HCT116 (cell line): ENCODE data around the gene LGALS9. TPM values are rescaled to one million over a fixed set of nuclear protein-coding genes. Genes with fewer than 3 reads are reported as not detected.
"Not testable (repeated sequence)": the region's sequence is repeated elsewhere in the genome, so short reads cannot be mapped to it uniquely, and the experiment has no call there.

ENCODE experiments used
- ATAC-seq: fragments of 200-7000 bp; cut with Tn5 transposase; 2 replicates; pipeline ENCODE4 v1.9.1; 2020; ENCODE audit warnings: mild to moderate bottlenecking, moderate library complexity
- BruUV-seq: library from RNA; stranded (reverse); fragments of 400-500 nt; replicated peaks from 2 replicates; lab custom pipeline; 2021; lab: Mats Ljungman, UMichigan
- CTCF ChIA-PET: fragments of 300-600 bp; sonication (Branson Sonifier 250); formaldehyde crosslinking; loops from one replicate; lab custom pipeline; 2021; ENCODE audit warnings: antibody characterized with exemption; lab: Charles Lee
- POLR2A ChIA-PET: fragments of 300-600, 350-600 bp; sonication (Branson Sonifier 250); formaldehyde crosslinking; loops from one replicate; lab custom pipeline; 2021; ENCODE audit warnings: antibody characterized with exemption; lab: Charles Lee
- RAD21 ChIA-PET, 2 experiments: fragments of 300-600 bp; sonication (Branson Sonifier 250); formaldehyde crosslinking; loops; one replicate each; lab custom pipeline; 2023; ENCODE audit warnings: low total read pairs in 2 of 2; ENCODE audit not compliant: uncharacterized antibody in 2 of 2, unreplicated experiment in 2 of 2, low non-redundant PET in 1 of 2; lab: Charles Lee
- DNase-seq: peaks from one replicate; pipeline ENCODE4 v3.0.0-alpha.2; 2010; ENCODE audit warnings: low read depth, low spot score
- H2AFZ ChIP-seq: fragments of 200-600 bp; shearing (Covaris generic), sonication (generic); 2 replicates; pipeline ENCODE4 v1.6.1; 2017; ENCODE audit warnings: low read depth, mixed run types, mixed read lengths, antibody characterized with exemption, low read length; ENCODE audit not compliant: poor library complexity, severe bottlenecking
- H3K27ac ChIP-seq: 2 replicates; pipeline ENCODE4 v1.5.1; 2012; ENCODE audit warnings: low read depth, low read length
- H3K27me3 ChIP-seq: fragments of 200-600 bp; sonication (generic); 2 replicates; pipeline ENCODE4 v1.6.1; 2016; ENCODE audit warnings: mixed run types, low read length, mixed read lengths; ENCODE audit not compliant: insufficient read depth
- H3K36me3 ChIP-seq, 2 experiments: fragments of 200-500 bp in 1 of 2; fragments of 200-600 bp in 1 of 2; sonication (Bioruptor generic) in 1 of 2; sonication (generic) in 1 of 2; 2 replicates each; pipeline versions ENCODE4 v1.5.1 to v1.6.1; 2014 to 2016; ENCODE audit warnings: low read length in 2 of 2, inconsistent platforms in 1 of 2, mixed read lengths in 1 of 2, mixed run types in 1 of 2; ENCODE audit not compliant: insufficient read depth in 2 of 2, control insufficient read depth in 1 of 2
- H3K4me1 ChIP-seq, 2 experiments: fragments of 200-600 bp in 1 of 2; sonication (generic) in 1 of 2; 2 replicates each; pipeline versions ENCODE4 v1.5.1 to v1.6.1; 2012 to 2017; ENCODE audit warnings: low read length in 2 of 2, inconsistent platforms in 1 of 2, mild to moderate bottlenecking in 1 of 2, mixed read lengths in 1 of 2, mixed run types in 1 of 2, moderate library complexity in 1 of 2; ENCODE audit not compliant: insufficient read depth in 2 of 2, control insufficient read depth in 1 of 2
- H3K4me2 ChIP-seq: fragments of 200-600 bp; sonication (generic); 2 replicates; pipeline ENCODE4 v1.6.1; 2017; ENCODE audit warnings: mixed run types, low read length, mixed read lengths
- H3K4me3 ChIP-seq, 2 experiments: fragments of 200-600 bp in 1 of 2; sonication (generic) in 1 of 2; replicated peaks in 1 of 2; 2 replicates each; pipeline ENCODE4 v1.5.1; 2011 to 2016; ENCODE audit warnings: low read length in 2 of 2, control low read depth in 1 of 2, low read depth in 1 of 2, mild to moderate bottlenecking in 1 of 2, mixed read lengths in 1 of 2, mixed run types in 1 of 2
- H3K79me2 ChIP-seq: fragments of 200-600 bp; sonication (generic); 2 replicates; pipeline ENCODE4 v1.6.1; 2017; ENCODE audit warnings: mild to moderate bottlenecking, mixed run types, low read length, moderate library complexity, mixed read lengths; ENCODE audit not compliant: insufficient read depth
- H3K9ac ChIP-seq: fragments of 200-600 bp; sonication (generic); 2 replicates; pipeline ENCODE4 v1.6.1; 2016; ENCODE audit warnings: low read length, mixed read lengths
- H3K9me2 ChIP-seq: fragments of 200-600 bp; sonication (generic), shearing (Covaris generic); 2 replicates; pipeline ENCODE4 v1.6.1; 2017; ENCODE audit warnings: mixed run types, mild to moderate bottlenecking, moderate library complexity; ENCODE audit not compliant: insufficient read depth
- H3K9me3 ChIP-seq, 2 experiments: fragments of 200-500 bp in 1 of 2; fragments of 200-600 bp in 1 of 2; sonication (Bioruptor generic) in 1 of 2; sonication (generic) in 1 of 2; 2 replicates each; pipeline ENCODE4 v1.6.1; 2014 to 2017; ENCODE audit warnings: low read length in 2 of 2, mixed read lengths in 2 of 2, inconsistent platforms in 1 of 2, low read depth in 1 of 2, mild to moderate bottlenecking in 1 of 2, mixed run types in 1 of 2, moderate library complexity in 1 of 2; ENCODE audit not compliant: control insufficient read depth in 1 of 2, insufficient read depth in 1 of 2
- H4K20me1 ChIP-seq: fragments of 200-600 bp; sonication (generic), shearing (Covaris generic); 2 replicates; pipeline ENCODE4 v1.6.1; 2017; ENCODE audit warnings: mixed run types, mild to moderate bottlenecking, moderate library complexity; ENCODE audit not compliant: insufficient read depth
- FOSL1 ChIP-seq: IDR thresholded peaks from 2 replicates; pipeline ENCODE4 v1.6.1; 2012; ENCODE audit warnings: low read depth
- POLR2AphosphoS5 ChIP-seq: IDR thresholded peaks from 2 replicates; pipeline ENCODE4 v1.6.1; 2011; ENCODE audit warnings: mild to moderate bottlenecking, low read depth, low read length, moderate library complexity
- SP1 ChIP-seq: IDR thresholded peaks from 2 replicates; pipeline ENCODE4 v1.6.1; 2012; ENCODE audit warnings: low read depth
- SRF ChIP-seq: IDR thresholded peaks from 2 replicates; pipeline ENCODE4 v1.6.1; 2012; ENCODE audit warnings: low read depth
- TCF7L2 ChIP-seq: IDR thresholded peaks from 2 replicates; pipeline ENCODE4 v1.7.0; 2011; ENCODE audit warnings: borderline replicate concordance, inconsistent platforms; ENCODE audit not compliant: insufficient read depth, insufficient read length; ENCODE audit errors: extremely low read depth
- intact Hi-C: fragments of 100-400 bp; cut with micrococcal nuclease; formaldehyde crosslinking; loops from 2 replicates; pipeline ENCODE4 v1.10.0; 2022
- total RNA-seq: library from RNA; stranded (reverse); gene quantifications from one replicate; pipeline ENCODE4 v1.2.1, GENCODE V29; 2021; ENCODE audit not compliant: unreplicated experiment
- TF ChIP-seq, protein P1 (sequence below): IDR thresholded peaks from 2 replicates; pipeline ENCODE4 v1.6.1; 2012

Gene LGALS9
- total RNA-seq, 1 experiment from 2014 or later, result 1.9 TPM

DNA sequence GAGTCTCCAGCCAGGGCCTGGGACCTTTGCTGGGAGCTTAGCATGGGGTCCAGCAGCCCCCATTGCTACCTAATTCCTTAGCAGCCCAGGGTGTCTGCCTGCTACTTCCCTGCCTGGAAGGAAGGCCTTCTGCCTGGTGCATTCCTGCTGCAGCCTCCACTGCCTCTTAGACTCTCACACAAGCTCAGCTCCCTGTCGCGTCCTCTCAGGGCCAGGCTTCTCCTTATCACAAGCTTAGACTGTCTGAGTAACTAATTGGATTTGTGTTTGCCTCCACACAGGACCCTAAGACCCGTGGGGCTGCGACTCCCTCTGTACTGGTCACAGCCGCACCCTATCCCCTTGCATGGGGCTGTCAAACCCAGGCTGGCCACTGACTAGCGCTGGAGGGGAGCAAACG is 6.8 kb downstream of the LGALS9 start:
- CTCF ChIA-PET, H3K9me2 ChIP-seq, DNase-seq, H3K4me2 ChIP-seq, H2AFZ ChIP-seq, H3K27me3 ChIP-seq, H3K4me1 ChIP-seq, H3K36me3 ChIP-seq, BruUV-seq, intact Hi-C loops, ATAC-seq, RAD21 ChIA-PET, H3K79me2 ChIP-seq, H4K20me1 ChIP-seq, H3K9me3 ChIP-seq, H3K27ac ChIP-seq, POLR2A ChIA-PET, H3K9ac ChIP-seq, H3K4me3 ChIP-seq: not testable (repeated sequence)

DNA sequence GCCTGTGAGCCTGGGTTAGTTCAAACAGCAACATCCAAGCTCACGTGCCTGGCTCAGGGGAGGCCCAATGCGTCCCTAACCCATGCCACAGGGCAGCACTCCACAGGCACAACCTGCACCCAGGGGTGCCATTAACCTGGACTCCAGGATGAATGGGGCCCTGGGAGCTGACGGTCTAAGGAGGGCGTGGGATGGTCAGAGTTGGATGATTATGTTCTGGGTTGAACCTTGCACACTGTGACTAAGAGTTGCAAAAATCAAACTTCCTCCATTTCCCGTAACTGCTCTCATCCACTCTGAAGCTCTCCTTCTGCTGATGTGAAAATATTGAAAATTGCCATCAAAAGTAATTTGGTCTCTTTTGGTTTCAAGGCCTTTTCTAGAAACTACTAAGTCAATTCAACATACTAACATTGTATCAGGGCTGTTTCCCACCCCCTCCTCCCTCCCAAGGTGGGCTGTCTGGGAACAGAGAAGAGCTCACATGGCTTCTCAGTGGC is 7.5 kb downstream of the LGALS9 start:
- CTCF ChIA-PET, result not testable (repeated sequence)

DNA sequence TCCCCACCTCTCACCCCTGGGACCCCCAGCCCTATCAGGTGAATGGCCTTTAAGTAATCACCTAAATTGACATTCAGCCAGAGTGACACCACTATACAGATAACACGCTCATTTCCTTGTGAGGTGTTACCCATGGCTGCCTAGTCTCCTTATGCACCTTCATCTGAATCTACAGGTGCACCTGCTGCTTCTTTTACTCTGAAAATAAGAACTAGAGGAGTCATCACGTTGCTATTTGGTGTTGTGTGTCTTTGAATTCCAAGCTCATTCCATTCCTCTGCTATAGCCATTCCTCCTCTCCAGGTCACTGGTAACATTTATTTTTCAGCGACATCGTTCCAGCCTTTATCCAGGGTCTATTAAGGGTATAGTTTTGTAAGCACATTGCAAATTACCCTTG is 9.8 kb downstream of the LGALS9 start:
- no peaks in the 10 kb centered on the region for H3K9me2 ChIP-seq
- no peaks in the 10 kb centered on the region for H3K79me2 ChIP-seq
- H3K27ac ChIP-seq, result no peak overlapping the region
- no peak overlapping the region for H3K9ac ChIP-seq
- H2AFZ ChIP-seq, result no peak overlapping the region
- intact Hi-C loops, result no loop called here
- no peak for DNase-seq
- no peaks in the 10 kb centered on the region for H3K9me3 ChIP-seq
- H3K4me3 ChIP-seq, result no peak overlapping the region
- POLR2A ChIA-PET, result no interaction called here
- CTCF ChIA-PET, result interaction anchor here (1.6 kb wide), 1 partner anchor 9 kb away, joined by 5 read pairs; no protein-coding TSS in a partner anchor
- RAD21 ChIA-PET, result no interaction called here
- H3K4me2 ChIP-seq, result no peak overlapping the region
- no peak for ATAC-seq
- TF ChIP-seq FOSL1 (no peak), POLR2AphosphoS5 (no peak), TCF7L2 (no peak), SP1 (no peak), SRF (no peak)
- TF ChIP-seq, protein P1, sequence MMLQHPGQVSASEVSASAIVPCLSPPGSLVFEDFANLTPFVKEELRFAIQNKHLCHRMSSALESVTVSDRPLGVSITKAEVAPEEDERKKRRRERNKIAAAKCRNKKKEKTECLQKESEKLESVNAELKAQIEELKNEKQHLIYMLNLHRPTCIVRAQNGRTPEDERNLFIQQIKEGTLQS, result no peak
- H3K4me1 ChIP-seq, result no peaks in the 10 kb centered on the region
- H3K36me3 ChIP-seq, result no peaks in the 10 kb centered on the region
- no peaks in the 10 kb centered on the region for H3K27me3 ChIP-seq
- H4K20me1 ChIP-seq, result no peaks in the 10 kb centered on the region
- BruUV-seq, result no TSS peak

More for the DNA sequence above, 7.5 kb downstream of the LGALS9 start:
- BruUV-seq, H3K4me3 ChIP-seq, H3K36me3 ChIP-seq, RAD21 ChIA-PET, H3K79me2 ChIP-seq, H3K27me3 ChIP-seq, H3K9ac ChIP-seq, H3K27ac ChIP-seq, H3K9me2 ChIP-seq, DNase-seq, H3K9me3 ChIP-seq, H4K20me1 ChIP-seq, ATAC-seq, H3K4me2 ChIP-seq, H2AFZ ChIP-seq, intact Hi-C loops, H3K4me1 ChIP-seq, POLR2A ChIA-PET: not testable (repeated sequence)
